ENCODE results near the gene IL27RA.

- TF ChIP-seq CTCF (IDR thresholded peaks at IDR 0.05; ENCODE audit: low read length) (no peak), EZH2 (IDR thresholded peaks at IDR 0.05; ENCODE audit: borderline replicate concordance, low read length) (no peak)
These were observed 39.5 kb upstream of the IL27RA start for GRCh38 chr19:13992025-13992424.
